GM19193 (cell line): ENCODE data around the gene OPCML.

Experiments
- POLR2A ChIP-seq: IDR thresholded peaks from 4 replicates; pipeline ENCODE4 v1.6.1; 2011; ENCODE audit not compliant: insufficient read depth, insufficient read length; ENCODE audit errors: extremely low read depth

Gene OPCML

DNA sequence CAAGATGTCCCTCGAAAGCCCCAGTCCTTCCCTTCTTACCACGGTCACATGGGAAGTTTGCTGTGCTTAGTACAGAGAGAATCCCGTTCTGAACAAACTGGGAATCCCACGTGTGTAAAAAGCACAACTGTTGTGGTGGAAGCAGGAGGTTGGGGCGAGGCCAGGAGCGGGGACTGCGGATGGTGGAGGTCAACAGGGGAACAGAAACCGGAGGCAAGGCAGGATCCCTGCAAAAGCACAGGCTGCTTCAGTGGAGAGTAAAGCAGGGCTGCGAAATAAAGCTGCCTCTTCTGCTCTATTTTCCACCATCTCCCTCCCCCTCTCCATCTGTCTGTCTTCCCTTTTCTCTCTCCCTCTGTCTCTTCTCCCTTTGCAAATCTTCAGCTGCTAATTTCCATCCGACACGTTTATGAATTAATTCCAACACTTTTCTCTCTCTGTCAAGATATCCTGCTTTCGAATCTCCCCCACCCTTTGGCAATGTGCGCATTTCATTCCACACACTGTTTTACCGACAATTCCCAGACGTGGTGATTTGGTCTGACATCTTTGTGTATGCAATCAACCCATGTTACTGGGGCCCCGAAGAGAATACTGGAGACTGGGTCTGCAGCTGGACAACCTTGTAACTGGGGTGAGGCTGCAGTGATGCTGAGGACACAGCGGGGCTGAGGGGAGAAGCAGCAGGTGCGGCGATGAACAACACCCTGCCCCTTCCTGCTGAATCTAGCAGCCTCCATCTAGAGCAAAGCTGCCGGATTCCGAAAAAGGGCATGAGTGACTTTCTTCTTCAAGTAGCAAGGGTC lies 571.8 kb downstream of the OPCML start:
- TF ChIP-seq POLR2A = no peak

GRCh38 chr11:132959693-132960092 lies 572.6 kb downstream of the OPCML start:
- no peak for TF ChIP-seq POLR2A

DNA sequence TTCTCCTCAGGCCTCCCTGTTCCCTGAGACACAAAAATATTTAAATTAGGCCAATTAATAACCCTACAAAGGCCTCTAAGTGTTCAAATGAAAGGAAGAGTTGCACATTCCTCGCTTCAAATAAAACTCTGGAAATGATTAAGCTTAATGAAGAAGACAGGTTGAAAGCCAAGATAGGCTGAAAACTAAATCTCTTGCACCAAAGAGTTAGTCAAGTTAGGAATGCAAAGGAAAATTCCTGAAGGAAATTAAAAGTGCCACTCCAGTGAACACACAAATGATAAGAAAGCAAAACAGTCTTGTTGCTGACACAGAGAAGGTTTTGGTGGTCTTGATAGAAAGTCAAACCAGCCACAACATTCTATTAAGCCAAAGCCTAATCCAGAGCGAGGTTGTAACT lies 574.4 kb downstream of the OPCML start:
- no peak for TF ChIP-seq POLR2A

DNA sequence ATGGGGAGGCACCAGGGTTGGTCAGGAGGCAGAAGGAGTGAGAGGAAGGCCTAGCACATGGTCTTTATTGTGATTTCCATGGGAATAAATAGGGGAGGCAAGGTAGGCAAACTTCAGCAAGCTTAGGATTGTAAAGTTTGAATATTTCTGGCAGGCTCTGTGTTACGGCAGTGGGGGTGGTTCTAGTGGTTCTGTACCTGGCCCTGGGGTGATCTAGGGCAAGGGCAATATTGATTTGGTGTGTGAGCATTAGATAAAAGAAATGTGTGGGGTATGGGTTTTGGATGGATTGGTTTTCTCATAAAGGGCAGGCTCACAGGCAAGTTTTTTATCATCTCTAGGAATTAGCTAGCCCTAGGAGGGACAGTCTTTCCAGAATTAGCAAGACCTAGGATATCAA lies 584.0 kb downstream of the OPCML start:
- TF ChIP-seq POLR2A = no peak

- no peak for TF ChIP-seq POLR2A
These were observed 587.7 kb downstream of the OPCML start for GRCh38 chr11:132944569-132944944.

DNA sequence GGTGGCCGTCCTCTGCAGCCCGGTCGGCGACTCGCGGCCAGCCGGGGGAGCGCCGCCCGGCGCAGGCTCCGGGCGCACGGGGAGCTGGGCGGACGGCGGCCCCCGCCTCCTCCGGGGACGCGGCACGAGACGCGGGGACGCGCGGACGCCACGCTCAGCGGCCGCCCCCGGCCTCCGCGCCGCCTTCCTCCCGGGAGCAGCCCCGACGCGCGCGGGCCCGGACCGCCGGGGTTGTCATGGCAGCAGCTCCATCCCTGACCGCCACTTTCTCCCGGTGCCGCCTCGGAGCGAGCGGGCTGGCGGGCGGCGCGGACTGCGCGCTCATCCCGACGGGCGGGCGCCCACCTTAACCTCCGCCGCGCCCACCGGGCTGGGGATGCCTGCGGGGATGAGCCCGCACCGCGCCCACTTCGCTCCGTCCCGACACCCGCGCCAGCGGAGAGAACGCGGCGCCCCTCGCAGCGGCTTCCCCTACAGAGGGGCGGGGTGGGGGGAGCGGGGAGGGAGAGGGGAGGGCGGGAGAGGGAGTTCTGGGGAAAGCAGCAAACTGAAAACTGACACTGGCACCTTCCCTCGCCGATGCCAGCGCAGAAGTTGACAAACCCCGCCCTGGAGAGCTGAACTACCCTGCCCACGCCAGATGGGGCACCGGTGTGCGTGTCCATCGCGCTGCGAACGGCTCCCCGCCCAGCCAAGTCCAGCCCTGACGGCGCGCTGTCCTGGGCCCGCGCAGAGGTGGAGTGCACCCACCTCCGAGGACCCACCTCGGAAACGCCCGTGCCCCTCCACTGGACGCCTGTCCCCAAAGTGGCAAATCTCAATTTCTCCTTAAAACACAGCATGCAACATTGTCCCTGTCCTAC lies 588.4 kb downstream of the OPCML start:
- TF ChIP-seq POLR2A = no peak

GRCh38 chr11:132943357-132943705 lies 589.0 kb downstream of the OPCML start:
- TF ChIP-seq POLR2A = no peak

DNA sequence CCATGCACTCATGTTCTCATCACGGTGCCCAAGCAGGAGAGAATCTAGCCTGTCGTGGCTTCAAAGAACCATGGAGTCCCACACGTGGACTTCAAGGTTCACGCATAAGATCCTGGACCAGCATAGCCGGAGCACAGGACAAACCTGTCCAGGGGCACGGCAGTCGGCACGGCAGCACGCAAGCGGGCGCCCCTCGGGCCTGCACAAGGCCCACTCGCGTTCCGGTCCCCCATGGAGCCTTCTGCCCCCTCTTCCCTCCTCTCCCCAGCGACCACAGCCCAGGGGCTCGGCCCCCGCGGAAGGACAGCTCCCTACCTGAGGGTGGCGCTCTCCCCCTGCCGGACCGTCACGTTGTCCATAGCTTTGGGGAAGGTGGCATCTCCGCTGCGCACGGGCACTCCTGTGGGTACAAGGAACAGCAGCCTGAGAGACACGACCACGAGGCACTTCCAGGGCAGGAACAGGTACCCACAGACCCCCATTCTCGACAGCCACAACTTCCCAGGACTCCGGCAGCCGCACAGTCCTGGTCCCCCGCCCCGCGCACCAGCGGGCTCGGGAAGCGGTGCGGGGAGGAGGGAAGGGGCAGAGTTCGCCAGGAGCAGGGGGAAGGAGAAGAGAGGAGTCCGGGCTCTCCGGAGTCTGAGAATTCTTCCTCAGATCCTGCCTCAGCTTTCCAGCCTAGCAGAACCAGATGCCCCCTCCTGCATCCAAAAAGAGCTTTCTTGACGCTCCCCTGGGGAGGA lies 589.5 kb downstream of the OPCML start:
- TF ChIP-seq POLR2A = no peak

DNA sequence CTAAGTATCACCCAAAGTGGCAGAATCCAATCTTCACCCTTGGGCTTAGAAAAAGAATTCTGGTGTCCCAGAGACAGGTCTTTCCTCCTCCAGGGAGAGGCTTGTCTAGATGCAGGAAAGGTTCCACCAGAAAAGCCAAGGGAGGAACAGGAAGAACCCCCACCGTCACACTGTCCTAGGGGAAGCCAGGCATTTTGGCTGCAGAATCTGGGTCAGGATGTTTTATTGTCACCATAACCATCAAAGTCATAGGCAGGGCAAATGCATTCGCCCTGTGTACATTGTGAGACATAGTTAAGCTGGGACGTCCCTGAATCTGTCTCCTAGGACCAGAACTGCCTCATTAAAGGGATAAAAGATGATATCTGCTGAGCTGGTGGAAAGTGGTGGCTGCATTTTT lies 590.5 kb downstream of the OPCML start:
- no peak for TF ChIP-seq POLR2A

GRCh38 chr11:132941024-132941646 lies 591.2 kb downstream of the OPCML start:
- no peak for TF ChIP-seq POLR2A

DNA sequence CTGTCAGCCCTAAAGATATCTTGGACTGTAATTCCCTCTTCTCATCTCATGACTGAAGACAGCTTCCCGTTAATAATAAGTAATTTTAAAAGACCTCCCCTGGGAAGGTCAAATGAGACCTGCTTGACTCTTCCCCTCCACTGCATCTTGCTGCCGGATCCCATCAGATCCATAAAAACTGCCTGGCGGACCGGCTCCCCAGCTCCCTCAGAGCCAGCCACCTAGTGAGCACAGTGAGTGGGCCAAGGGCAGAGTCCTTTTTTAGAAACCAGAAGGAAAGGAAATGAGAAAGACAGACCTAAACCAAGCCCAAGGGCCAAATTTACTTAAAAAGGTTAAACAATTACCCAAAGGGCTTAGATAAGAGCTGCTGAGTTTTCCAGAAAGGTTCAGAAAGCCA lies 595.3 kb downstream of the OPCML start:
- no peak for TF ChIP-seq POLR2A

- TF ChIP-seq POLR2A = no peak
These were observed 596.9 kb downstream of the OPCML start for GRCh38 chr11:132935383-132935782.

GRCh38 chr11:132933703-132934102 lies 598.6 kb downstream of the OPCML start:
- TF ChIP-seq POLR2A = no peak

GRCh38 chr11:132925825-132926469 lies 606.4 kb downstream of the OPCML start:
- no peak for TF ChIP-seq POLR2A
